Peyer's patch (tissue), 4 donors: Measurements from ENCODE around the gene PRDX1. TPM values are rescaled to one million over a fixed set of nuclear protein-coding genes. Genes with fewer than 3 reads are reported as not detected.
A peak's percentile ranks its signal among the peaks of the same experiment; 100 is the strongest.

Experiments
- DNase-seq, 3 donors: peaks; one replicate each; pipeline ENCODE4 v3.0.0-alpha.2; 2017 to 2019
- H3K27ac ChIP-seq, 4 donors: fragments of 200-600 bp; sonication (generic); one replicate each; pipeline ENCODE4 v1.5.1; 2016 to 2019
- H3K27me3 ChIP-seq, 2 donors: fragments of 200-600 bp; sonication (generic); one replicate each; pipeline ENCODE4 v1.5.1; 2019
- H3K36me3 ChIP-seq, 3 donors: fragments of 200-600 bp; sonication (generic); one replicate each; pipeline ENCODE4 v1.5.1; 2016 to 2019
- H3K4me1 ChIP-seq, 4 donors: fragments of 200-600 bp; sonication (generic); one replicate each; pipeline ENCODE4 v1.5.1; 2016 to 2019
- H3K4me3 ChIP-seq, 4 donors: fragments of 200-600 bp; sonication (generic); 1 replicate in 3 of 4; 2 replicates in 1 of 4; pipeline ENCODE4 v1.5.1; 2016 to 2019; ENCODE audit warnings: mild to moderate bottlenecking in 1 of 4
- H3K9me3 ChIP-seq, 4 donors: fragments of 200-600 bp; sonication (generic); one replicate each; pipeline ENCODE4 v1.5.1; 2016 to 2019; ENCODE audit warnings: mild to moderate bottlenecking in 1 of 4
- POLR2A ChIP-seq, 2 donors: fragments of 450-650 bp; IDR thresholded peaks; one replicate each; pipeline ENCODE4 v1.5.1; 2017; ENCODE audit warnings: antibody characterized with exemption in 2 of 2, mild to moderate bottlenecking in 2 of 2, moderate library complexity in 2 of 2
- total RNA-seq, 4 donors: library from RNA; depleted of rRNA; stranded (reverse); fragments of >200 nt; gene quantifications; one replicate each; pipeline ENCODE4 v1.1.0, GENCODE V29; 2016
- TF ChIP-seq, protein P1 (sequence below), 6 experiments: fragments of 450-650 bp in 4 of 6; fragments of 200-600 bp in 2 of 6; sonication (generic) in 1 of 6; IDR thresholded peaks; one replicate each; pipeline ENCODE4 v1.5.1; 2017 to 2019; ENCODE audit warnings: antibody characterized with exemption in 6 of 6, mild to moderate bottlenecking in 3 of 6, moderate library complexity in 1 of 6

Gene PRDX1
- total RNA-seq, 4 donors from 2014 or later, result 214 to 501 (median 292) TPM

DNA sequence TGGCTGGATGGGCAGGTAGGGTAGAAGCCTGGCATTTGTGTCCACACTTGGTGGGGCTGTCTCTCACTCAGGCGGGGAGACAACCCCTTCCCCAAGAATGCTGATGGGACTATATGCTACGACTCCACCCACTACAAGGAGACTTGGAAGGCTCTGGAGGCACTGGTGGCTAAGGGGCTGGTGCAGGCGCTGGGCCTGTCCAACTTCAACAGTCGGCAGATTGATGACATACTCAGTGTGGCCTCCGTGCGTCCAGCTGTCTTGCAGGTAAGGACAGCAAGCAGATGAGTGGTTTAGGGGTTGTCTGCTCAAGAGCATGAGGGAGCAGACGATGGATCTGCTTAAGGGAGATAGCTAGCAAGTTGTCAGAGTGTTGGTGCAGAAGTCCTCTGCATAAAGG, 46.2 kb upstream of the PRDX1 start:
- TF ChIP-seq, protein P1, sequence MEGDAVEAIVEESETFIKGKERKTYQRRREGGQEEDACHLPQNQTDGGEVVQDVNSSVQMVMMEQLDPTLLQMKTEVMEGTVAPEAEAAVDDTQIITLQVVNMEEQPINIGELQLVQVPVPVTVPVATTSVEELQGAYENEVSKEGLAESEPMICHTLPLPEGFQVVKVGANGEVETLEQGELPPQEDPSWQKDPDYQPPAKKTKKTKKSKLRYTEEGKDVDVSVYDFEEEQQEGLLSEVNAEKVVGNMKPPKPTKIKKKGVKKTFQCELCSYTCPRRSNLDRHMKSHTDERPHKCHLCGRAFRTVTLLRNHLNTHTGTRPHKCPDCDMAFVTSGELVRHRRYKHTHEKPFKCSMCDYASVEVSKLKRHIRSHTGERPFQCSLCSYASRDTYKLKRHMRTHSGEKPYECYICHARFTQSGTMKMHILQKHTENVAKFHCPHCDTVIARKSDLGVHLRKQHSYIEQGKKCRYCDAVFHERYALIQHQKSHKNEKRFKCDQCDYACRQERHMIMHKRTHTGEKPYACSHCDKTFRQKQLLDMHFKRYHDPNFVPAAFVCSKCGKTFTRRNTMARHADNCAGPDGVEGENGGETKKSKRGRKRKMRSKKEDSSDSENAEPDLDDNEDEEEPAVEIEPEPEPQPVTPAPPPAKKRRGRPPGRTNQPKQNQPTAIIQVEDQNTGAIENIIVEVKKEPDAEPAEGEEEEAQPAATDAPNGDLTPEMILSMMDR (IDR thresholded peaks at IDR 0.05), result no peak
- TF ChIP-seq POLR2A (IDR thresholded peaks at IDR 0.05), result no peak
- DNase-seq, result no peak
- peaks cover 0 to 62% (median 0%) of the 10 kb centered on the region in 3 donors for H3K36me3 ChIP-seq
- H3K27ac ChIP-seq, result no peak overlapping the region
- no peak overlapping the region for H3K4me3 ChIP-seq
- no peaks in the 10 kb centered on the region for H3K9me3 ChIP-seq
- H3K27me3 ChIP-seq, result no peaks in the 10 kb centered on the region
- H3K4me1 ChIP-seq, result no peaks in the 10 kb centered on the region

DNA sequence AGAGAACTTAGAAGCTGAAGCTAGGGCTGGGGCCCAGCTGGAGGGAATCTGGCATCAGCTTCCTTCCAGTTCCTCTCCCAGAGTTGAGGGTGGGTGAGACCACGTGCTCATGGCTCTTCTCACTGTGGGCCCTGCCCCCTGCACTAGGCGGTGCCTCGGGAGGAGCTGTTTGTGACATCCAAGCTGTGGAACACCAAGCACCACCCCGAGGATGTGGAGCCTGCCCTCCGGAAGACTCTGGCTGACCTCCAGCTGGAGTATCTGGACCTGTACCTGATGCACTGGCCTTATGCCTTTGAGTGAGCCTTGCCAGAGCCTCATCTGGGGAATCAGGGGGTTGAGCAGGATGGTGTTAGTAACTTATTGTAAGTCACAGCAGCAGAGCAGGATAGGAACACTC, 45.0 kb upstream of the PRDX1 start:
- H3K36me3 ChIP-seq, result peaks cover 0 to 71% (median 0%) of the 10 kb centered on the region in 3 donors
- TF ChIP-seq POLR2A (IDR thresholded peaks at IDR 0.05), result no peak
- TF ChIP-seq, protein P1 (IDR thresholded peaks at IDR 0.05), result no peak

DNA sequence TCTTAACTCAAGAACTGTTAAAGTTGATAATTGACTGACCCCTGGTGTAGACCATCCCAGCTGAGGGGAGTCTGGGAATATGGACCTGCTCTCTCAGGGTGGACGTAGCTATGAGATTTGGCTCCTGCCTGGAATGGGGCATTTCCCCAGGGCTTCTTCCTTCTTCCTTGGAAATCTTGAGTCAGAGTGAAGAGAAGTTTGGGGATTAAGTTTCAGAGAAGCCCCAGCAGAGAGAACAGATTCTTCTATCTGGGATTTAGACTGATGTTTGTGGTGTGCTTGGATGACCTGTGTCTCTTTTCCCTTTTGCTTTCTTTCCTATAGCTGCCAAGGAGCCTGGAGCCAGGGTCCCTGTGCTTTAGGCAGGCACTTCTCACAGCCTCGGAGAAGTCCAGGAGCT, 42.2 kb upstream of the PRDX1 start:
- TF ChIP-seq, protein P1 (IDR thresholded peaks at IDR 0.05), result no peak
- TF ChIP-seq POLR2A (IDR thresholded peaks at IDR 0.05), result no peak
- DNase-seq, result no peak
- Histone ChIP-seq H3K9me3 (no peaks in the 10 kb centered on the region), H3K4me1 (no peaks in the 10 kb centered on the region), H3K36me3 (peaks cover 0 to 68% (median 0%) of the 10 kb centered on the region in 3 donors), H3K4me3 (no peak overlapping the region), H3K27me3 (no peaks in the 10 kb centered on the region), H3K27ac (no peak overlapping the region)

More for the DNA sequence above, 45.0 kb upstream of the PRDX1 start:
- H3K4me1 ChIP-seq, result no peaks in the 10 kb centered on the region
- H3K9me3 ChIP-seq, result no peaks in the 10 kb centered on the region
- H3K27ac ChIP-seq, result no peak overlapping the region
- H3K4me3 ChIP-seq, result no peak overlapping the region
- no peaks in the 10 kb centered on the region for H3K27me3 ChIP-seq
- peak in 2 of 3 donors; percentile 53 to 57 for DNase-seq

DNA sequence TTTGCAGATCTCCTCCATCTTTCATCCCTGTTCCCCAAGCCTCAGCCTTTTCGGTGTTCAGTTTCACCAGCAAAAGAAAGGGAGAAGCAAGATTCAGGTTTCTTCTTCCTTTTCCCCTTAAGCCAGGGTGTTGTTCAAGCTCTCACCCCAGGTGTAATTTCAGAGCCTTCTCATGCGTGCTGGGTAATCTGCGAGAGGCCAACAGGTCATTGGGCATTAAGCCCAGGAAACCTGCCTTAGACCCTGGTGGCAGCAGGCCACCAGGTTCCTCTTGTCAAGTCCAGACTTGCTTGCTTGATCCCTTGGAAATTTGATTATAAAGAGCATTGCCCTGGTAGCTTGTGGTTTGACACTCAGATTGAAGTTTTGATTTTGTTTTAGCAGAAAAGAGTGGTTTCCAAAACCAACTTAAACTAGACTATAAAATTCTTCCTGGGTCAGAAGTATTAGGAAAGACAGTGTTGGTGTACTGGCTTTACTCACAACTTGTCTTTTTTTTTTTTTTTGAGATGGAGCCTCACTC, 35.8 kb upstream of the PRDX1 start:
- Histone ChIP-seq H3K9me3 (no peaks in the 10 kb centered on the region), H3K36me3 (peaks cover 0 to 49% (median 0%) of the 10 kb centered on the region in 3 donors), H3K4me3 (no peak overlapping the region), H3K27me3 (no peaks in the 10 kb centered on the region), H3K27ac (no peak overlapping the region), H3K4me1 (peaks cover 0 to 30% (median 0%) of the 10 kb centered on the region in 4 donors)
- no peak for TF ChIP-seq POLR2A (IDR thresholded peaks at IDR 0.05)
- TF ChIP-seq, protein P1 (IDR thresholded peaks at IDR 0.05), result no peak
- no peak for DNase-seq

DNA sequence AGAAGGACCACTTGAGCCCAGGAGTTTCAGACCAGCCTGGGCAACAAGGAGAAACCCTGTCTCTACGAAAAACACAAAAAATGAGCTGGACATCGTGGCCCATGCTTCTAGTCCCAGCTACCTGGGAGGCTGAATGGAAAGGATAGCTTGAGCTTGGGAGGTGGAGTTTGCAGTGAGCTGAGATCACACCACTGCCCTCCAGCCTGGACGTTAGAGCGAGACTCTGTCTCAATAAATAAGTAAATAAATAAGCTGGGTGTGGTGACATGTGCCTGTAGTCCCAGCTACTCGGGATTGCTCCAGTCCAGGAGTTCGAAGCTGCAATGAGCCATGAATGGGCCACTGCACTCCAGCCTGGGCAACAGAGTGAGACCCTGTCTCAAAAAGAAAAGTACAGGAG, 32.5 kb upstream of the PRDX1 start:
- Histone ChIP-seq H3K36me3 (peaks cover 0 to 27% (median 0%) of the 10 kb centered on the region in 3 donors), H3K27ac (peak overlapping the region in 1 of 4 donors; percentile 20), H3K27me3 (no peaks in the 10 kb centered on the region), H3K4me3 (no peak overlapping the region), H3K4me1 (peaks cover 0 to 47% (median 2%) of the 10 kb centered on the region in 4 donors), H3K9me3 (no peaks in the 10 kb centered on the region)
- TF ChIP-seq, protein P1 (IDR thresholded peaks at IDR 0.05), result no peak
- no peak for TF ChIP-seq POLR2A (IDR thresholded peaks at IDR 0.05)
- DNase-seq, result peak in 2 of 3 donors; percentile 53 to 55
